ENCODE data around the gene SORBS2.

The SORBS2 gene

GRCh38 chr4:185805262-185805802 is 6.7 kb downstream of the SORBS2 start:
- DNase-seq (ENCODE audit: low read depth), result no peak

GRCh38 chr4:185803022-185803421 is 9.0 kb downstream of the SORBS2 start:
- no peak for DNase-seq (ENCODE audit: low read depth)

GRCh38 chr4:185801471-185801870 is 10.5 kb downstream of the SORBS2 start:
- DNase-seq (ENCODE audit: low read depth), result no peak

GRCh38 chr4:185800266-185800945 is 11.6 kb downstream of the SORBS2 start:
- no peak for DNase-seq (ENCODE audit: low read depth)

GRCh38 chr4:185799442-185799841 is 12.6 kb downstream of the SORBS2 start:
- no peak for DNase-seq (ENCODE audit: low read depth)

- DNase-seq (ENCODE audit: low read depth), result no peak
Measured at GRCh38 chr4:185797596-185798338, 14.2 kb downstream of the SORBS2 start.

GRCh38 chr4:185797018-185797417 is 15.0 kb downstream of the SORBS2 start:
- no peak for DNase-seq (ENCODE audit: low read depth)

- no peak for DNase-seq (ENCODE audit: low read depth)
Measured at GRCh38 chr4:185796176-185796575, 15.8 kb downstream of the SORBS2 start.

GRCh38 chr4:185794637-185795036 is 17.4 kb downstream of the SORBS2 start:
- no peak for DNase-seq (ENCODE audit: low read depth)

- no peak for DNase-seq (ENCODE audit: low read depth)
Measured at GRCh38 chr4:185793716-185794115, 18.3 kb downstream of the SORBS2 start.

- DNase-seq (ENCODE audit: low read depth), result no peak
Measured at GRCh38 chr4:185793116-185793485, 18.9 kb downstream of the SORBS2 start.

GRCh38 chr4:185792384-185793115 is 19.4 kb downstream of the SORBS2 start:
- DNase-seq (ENCODE audit: low read depth), result peak; percentile 64

- DNase-seq (ENCODE audit: low read depth), result no peak
Measured at GRCh38 chr4:185787926-185788679, 23.9 kb downstream of the SORBS2 start.

GRCh38 chr4:185786422-185786821 is 25.6 kb downstream of the SORBS2 start:
- DNase-seq (ENCODE audit: low read depth), result no peak

GRCh38 chr4:185783574-185783973 is 28.4 kb downstream of the SORBS2 start:
- DNase-seq (ENCODE audit: low read depth), result no peak

GRCh38 chr4:185782523-185782922 is 29.5 kb downstream of the SORBS2 start:
- no peak for DNase-seq (ENCODE audit: low read depth)

GRCh38 chr4:185781555-185782215 is 30.3 kb downstream of the SORBS2 start:
- no peak for DNase-seq (ENCODE audit: low read depth)

- DNase-seq (ENCODE audit: low read depth), result no peak
Measured at GRCh38 chr4:185780472-185780871, 31.5 kb downstream of the SORBS2 start.

GRCh38 chr4:185779517-185779916 is 32.5 kb downstream of the SORBS2 start:
- DNase-seq (ENCODE audit: low read depth), result no peak

- no peak for DNase-seq (ENCODE audit: low read depth)
Measured at GRCh38 chr4:185778307-185778706, 33.7 kb downstream of the SORBS2 start.

- no peak for DNase-seq (ENCODE audit: low read depth)
Measured at GRCh38 chr4:185775792-185776555, 36.0 kb downstream of the SORBS2 start.
